Measurements from ENCODE around the gene MEGF9.

MEGF9 gene

DNA sequence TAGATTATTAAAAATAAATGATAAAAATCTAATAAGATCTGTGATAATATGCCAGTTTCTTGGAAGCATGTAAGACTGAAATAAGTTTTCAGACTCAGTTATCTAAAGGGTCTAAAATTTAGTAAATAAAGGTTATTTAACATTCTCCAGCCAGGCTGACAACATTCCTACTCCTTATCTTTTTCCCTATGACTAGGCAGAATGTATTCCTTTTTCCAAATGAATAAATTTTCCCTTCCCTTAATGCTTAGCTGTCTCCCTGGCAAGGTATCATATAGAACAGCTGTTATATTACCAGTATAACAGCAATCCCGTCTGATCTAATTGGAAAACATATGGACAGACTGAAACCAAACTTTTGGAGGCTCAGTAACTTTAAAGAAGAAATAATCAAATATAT lies 13.0 kb downstream of the MEGF9 start:
- peaks cover 60% of the 10 kb centered on the region for H3K27me3 ChIP-seq (ENCODE audit: insufficient read depth, low read length)
- no CpG with 5 or more reads among the region's 1 CpG for WGBS
- H3K27ac ChIP-seq (ENCODE audit: low read depth, low read length): no peak overlapping the region
- H3K4me1 ChIP-seq (ENCODE audit: insufficient read depth, low read length): no peaks in the 10 kb centered on the region
- H3K9ac ChIP-seq (ENCODE audit: low read depth, low read length): no peak overlapping the region
- H3K9me3 ChIP-seq (ENCODE audit: insufficient read depth, low read depth, low read length): no peaks in the 10 kb centered on the region
- H3K36me3 ChIP-seq (ENCODE audit: insufficient read depth, low read length): no peaks in the 10 kb centered on the region
- no peak overlapping the region for H3K4me3 ChIP-seq (ENCODE audit: low read length)

GRCh38 chr9:120698766-120699165 lies 15.5 kb downstream of the MEGF9 start:
- Histone ChIP-seq H3K27ac (ENCODE audit: low read depth, low read length) (no peak overlapping the region), H3K36me3 (ENCODE audit: insufficient read depth, low read length) (no peaks in the 10 kb centered on the region), H3K4me1 (ENCODE audit: insufficient read depth, low read length) (no peaks in the 10 kb centered on the region), H3K27me3 (ENCODE audit: insufficient read depth, low read length) (peaks cover 79% of the 10 kb centered on the region), H3K9me3 (ENCODE audit: insufficient read depth, low read depth, low read length) (no peaks in the 10 kb centered on the region), H3K4me3 (ENCODE audit: low read length) (no peak overlapping the region), H3K9ac (ENCODE audit: low read depth, low read length) (no peak overlapping the region)
- WGBS: 84% methylated on average over 2 of the region's 2 CpGs

- Histone ChIP-seq H3K36me3 (ENCODE audit: insufficient read depth, low read length) (no peaks in the 10 kb centered on the region), H3K4me3 (ENCODE audit: low read length) (no peak overlapping the region), H3K27me3 (ENCODE audit: insufficient read depth, low read length) (peaks cover 89% of the 10 kb centered on the region), H3K9me3 (ENCODE audit: insufficient read depth, low read depth, low read length) (no peaks in the 10 kb centered on the region), H3K9ac (ENCODE audit: low read depth, low read length) (no peak overlapping the region), H3K4me1 (ENCODE audit: insufficient read depth, low read length) (peaks cover 4% of the 10 kb centered on the region), H3K27ac (ENCODE audit: low read depth, low read length) (no peak overlapping the region)
- WGBS: 82% methylated on average over 2 of the region's 2 CpGs
Measured at GRCh38 chr9:120697448-120697847, 16.8 kb downstream of the MEGF9 start.

GRCh38 chr9:120696551-120697230 lies 17.6 kb downstream of the MEGF9 start:
- H3K9me3 ChIP-seq (ENCODE audit: insufficient read depth, low read depth, low read length): no peaks in the 10 kb centered on the region
- WGBS: 93% methylated on average over 3 of the region's 3 CpGs
- no peaks in the 10 kb centered on the region for H3K36me3 ChIP-seq (ENCODE audit: insufficient read depth, low read length)
- H3K27ac ChIP-seq (ENCODE audit: low read depth, low read length): no peak overlapping the region
- H3K4me1 ChIP-seq (ENCODE audit: insufficient read depth, low read length): peaks cover 4% of the 10 kb centered on the region
- H3K27me3 ChIP-seq (ENCODE audit: insufficient read depth, low read length): peaks cover 96% of the 10 kb centered on the region
- H3K4me3 ChIP-seq (ENCODE audit: low read length): no peak overlapping the region
- no peak overlapping the region for H3K9ac ChIP-seq (ENCODE audit: low read depth, low read length)

DNA sequence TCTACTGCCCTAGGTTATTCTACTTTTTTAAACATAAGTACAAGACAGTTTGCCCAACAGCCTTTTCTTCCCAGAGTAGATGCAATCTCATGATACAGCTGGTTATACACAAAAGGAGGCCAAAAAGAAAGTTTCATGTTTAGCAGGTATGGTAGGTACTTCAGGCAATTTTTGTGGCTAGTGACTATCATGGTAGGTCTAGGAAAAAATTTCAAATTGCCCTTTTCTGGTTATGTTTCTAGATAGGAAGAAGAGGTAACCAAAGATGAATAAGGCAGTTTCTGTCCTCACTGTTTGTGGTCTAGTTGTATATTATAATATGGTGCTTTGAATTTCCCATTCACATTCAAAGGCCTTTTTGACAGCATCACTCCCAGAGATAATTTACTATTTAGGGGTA lies 19.7 kb downstream of the MEGF9 start:
- Histone ChIP-seq H3K36me3 (ENCODE audit: insufficient read depth, low read length) (no peaks in the 10 kb centered on the region), H3K9me3 (ENCODE audit: insufficient read depth, low read depth, low read length) (no peaks in the 10 kb centered on the region), H3K9ac (ENCODE audit: low read depth, low read length) (no peak overlapping the region), H3K27me3 (ENCODE audit: insufficient read depth, low read length) (peaks cover 100% of the 10 kb centered on the region), H3K27ac (ENCODE audit: low read depth, low read length) (no peak overlapping the region), H3K4me1 (ENCODE audit: insufficient read depth, low read length) (peaks cover 11% of the 10 kb centered on the region), H3K4me3 (ENCODE audit: low read length) (no peak overlapping the region)

GRCh38 chr9:120693700-120694008 lies 20.6 kb downstream of the MEGF9 start:
- Histone ChIP-seq H3K9ac (ENCODE audit: low read depth, low read length) (no peak overlapping the region), H3K9me3 (ENCODE audit: insufficient read depth, low read depth, low read length) (no peaks in the 10 kb centered on the region), H3K27ac (ENCODE audit: low read depth, low read length) (no peak overlapping the region), H3K27me3 (ENCODE audit: insufficient read depth, low read length) (peaks cover 100% of the 10 kb centered on the region), H3K4me3 (ENCODE audit: low read length) (no peak overlapping the region), H3K4me1 (ENCODE audit: insufficient read depth, low read length) (peaks cover 14% of the 10 kb centered on the region), H3K36me3 (ENCODE audit: insufficient read depth, low read length) (no peaks in the 10 kb centered on the region)

GRCh38 chr9:120692901-120693699 lies 21.2 kb downstream of the MEGF9 start:
- 17% methylated on average over 1 of the region's 1 CpG for WGBS
- Histone ChIP-seq H3K4me3 (ENCODE audit: low read length) (no peak overlapping the region), H3K9me3 (ENCODE audit: insufficient read depth, low read depth, low read length) (no peaks in the 10 kb centered on the region), H3K27me3 (ENCODE audit: insufficient read depth, low read length) (peaks cover 100% of the 10 kb centered on the region), H3K9ac (ENCODE audit: low read depth, low read length) (no peak overlapping the region), H3K27ac (ENCODE audit: low read depth, low read length) (no peak overlapping the region), H3K36me3 (ENCODE audit: insufficient read depth, low read length) (no peaks in the 10 kb centered on the region), H3K4me1 (ENCODE audit: insufficient read depth, low read length) (peaks cover 14% of the 10 kb centered on the region)

GRCh38 chr9:120690372-120690771 lies 23.9 kb downstream of the MEGF9 start:
- Histone ChIP-seq H3K9me3 (ENCODE audit: insufficient read depth, low read depth, low read length) (no peaks in the 10 kb centered on the region), H3K4me1 (ENCODE audit: insufficient read depth, low read length) (peaks cover 14% of the 10 kb centered on the region), H3K9ac (ENCODE audit: low read depth, low read length) (no peak overlapping the region), H3K4me3 (ENCODE audit: low read length) (no peak overlapping the region), H3K36me3 (ENCODE audit: insufficient read depth, low read length) (no peaks in the 10 kb centered on the region), H3K27me3 (ENCODE audit: insufficient read depth, low read length) (peaks cover 99% of the 10 kb centered on the region), H3K27ac (ENCODE audit: low read depth, low read length) (no peak overlapping the region)

DNA sequence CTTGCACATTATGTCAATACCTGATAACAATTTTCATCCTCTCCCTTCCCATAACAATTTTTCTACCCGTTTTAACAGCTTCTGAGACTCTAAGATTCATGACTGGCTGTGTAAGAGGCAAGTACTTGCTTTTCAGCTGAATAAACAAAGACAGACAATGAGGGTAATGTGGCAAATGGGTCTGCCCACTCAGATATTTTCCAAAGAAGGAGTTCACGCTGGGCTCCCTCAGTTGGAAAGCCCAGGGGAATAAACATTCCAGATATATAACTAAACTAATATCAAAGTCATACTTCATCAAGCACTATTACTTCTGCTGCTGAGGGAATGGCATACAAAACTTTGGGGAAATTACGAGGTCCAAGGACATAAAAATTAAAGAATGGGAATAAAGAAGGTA lies 24.4 kb downstream of the MEGF9 start:
- H3K27me3 ChIP-seq (ENCODE audit: insufficient read depth, low read length): peaks cover 99% of the 10 kb centered on the region
- H3K4me3 ChIP-seq (ENCODE audit: low read length): no peak overlapping the region
- H3K9ac ChIP-seq (ENCODE audit: low read depth, low read length): no peak overlapping the region
- WGBS: 42% methylated on average over 2 of the region's 3 CpGs
- peaks cover 14% of the 10 kb centered on the region for H3K4me1 ChIP-seq (ENCODE audit: insufficient read depth, low read length)
- H3K27ac ChIP-seq (ENCODE audit: low read depth, low read length): no peak overlapping the region
- no peaks in the 10 kb centered on the region for H3K36me3 ChIP-seq (ENCODE audit: insufficient read depth, low read length)
- H3K9me3 ChIP-seq (ENCODE audit: insufficient read depth, low read depth, low read length): no peaks in the 10 kb centered on the region

GRCh38 chr9:120688758-120689157 lies 25.5 kb downstream of the MEGF9 start:
- peaks cover 96% of the 10 kb centered on the region for H3K27me3 ChIP-seq (ENCODE audit: insufficient read depth, low read length)
- H3K36me3 ChIP-seq (ENCODE audit: insufficient read depth, low read length): no peaks in the 10 kb centered on the region
- WGBS: 83% methylated on average over 3 of the region's 3 CpGs
- H3K27ac ChIP-seq (ENCODE audit: low read depth, low read length): no peak overlapping the region
- no peak overlapping the region for H3K4me3 ChIP-seq (ENCODE audit: low read length)
- H3K4me1 ChIP-seq (ENCODE audit: insufficient read depth, low read length): peaks cover 14% of the 10 kb centered on the region
- H3K9me3 ChIP-seq (ENCODE audit: insufficient read depth, low read depth, low read length): no peaks in the 10 kb centered on the region
- no peak overlapping the region for H3K9ac ChIP-seq (ENCODE audit: low read depth, low read length)

DNA sequence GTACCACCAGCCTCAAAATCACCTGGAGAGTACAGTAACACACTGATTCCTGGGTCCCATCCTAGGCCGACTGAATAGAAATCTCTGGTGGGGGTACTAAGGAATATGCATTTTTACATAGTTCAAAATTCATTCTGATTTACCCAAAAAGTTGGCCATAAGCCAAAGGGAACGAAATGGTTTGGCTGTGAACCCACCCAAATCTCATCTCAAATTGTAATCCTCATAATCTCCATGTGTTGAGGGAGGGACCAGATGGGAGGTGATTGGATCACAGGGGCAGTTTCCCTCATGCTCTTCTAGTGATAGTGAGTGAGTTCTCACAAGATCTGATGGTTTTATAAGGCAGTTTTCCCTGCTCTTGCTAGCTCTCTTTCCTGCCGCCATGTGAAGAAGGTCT lies 31.1 kb downstream of the MEGF9 start:
- Histone ChIP-seq H3K4me1 (ENCODE audit: insufficient read depth, low read length) (no peaks in the 10 kb centered on the region; the same call in 1 of the 2 replicates), H3K27ac (ENCODE audit: low read depth, low read length) (no peak overlapping the region), H3K9ac (ENCODE audit: low read depth, low read length) (no peak overlapping the region), H3K36me3 (ENCODE audit: insufficient read depth, low read length) (no peaks in the 10 kb centered on the region), H3K27me3 (ENCODE audit: insufficient read depth, low read length) (peaks cover 48% of the 10 kb centered on the region), H3K9me3 (ENCODE audit: insufficient read depth, low read depth, low read length) (no peaks in the 10 kb centered on the region), H3K4me3 (ENCODE audit: low read length) (no peak overlapping the region)
- 68% methylated on average over 2 of the region's 3 CpGs for WGBS
